ENCODE results near the gene PCDHGA11. TPM values are rescaled to one million over a fixed set of nuclear protein-coding genes. Genes with fewer than 3 reads are reported as not detected.
"Not testable (repeated sequence)": the region's sequence is repeated elsewhere in the genome, so short reads cannot be mapped to it uniquely, and the experiment has no call there.

PCDHGA11 gene
- total and polyA plus RNA-seq, 10 of the 15 experiments (the other 5 are each of a cell fraction or from before 2014, with no cell fraction given) = 0.21 to 3.4 (median 2.2) TPM

DNA sequence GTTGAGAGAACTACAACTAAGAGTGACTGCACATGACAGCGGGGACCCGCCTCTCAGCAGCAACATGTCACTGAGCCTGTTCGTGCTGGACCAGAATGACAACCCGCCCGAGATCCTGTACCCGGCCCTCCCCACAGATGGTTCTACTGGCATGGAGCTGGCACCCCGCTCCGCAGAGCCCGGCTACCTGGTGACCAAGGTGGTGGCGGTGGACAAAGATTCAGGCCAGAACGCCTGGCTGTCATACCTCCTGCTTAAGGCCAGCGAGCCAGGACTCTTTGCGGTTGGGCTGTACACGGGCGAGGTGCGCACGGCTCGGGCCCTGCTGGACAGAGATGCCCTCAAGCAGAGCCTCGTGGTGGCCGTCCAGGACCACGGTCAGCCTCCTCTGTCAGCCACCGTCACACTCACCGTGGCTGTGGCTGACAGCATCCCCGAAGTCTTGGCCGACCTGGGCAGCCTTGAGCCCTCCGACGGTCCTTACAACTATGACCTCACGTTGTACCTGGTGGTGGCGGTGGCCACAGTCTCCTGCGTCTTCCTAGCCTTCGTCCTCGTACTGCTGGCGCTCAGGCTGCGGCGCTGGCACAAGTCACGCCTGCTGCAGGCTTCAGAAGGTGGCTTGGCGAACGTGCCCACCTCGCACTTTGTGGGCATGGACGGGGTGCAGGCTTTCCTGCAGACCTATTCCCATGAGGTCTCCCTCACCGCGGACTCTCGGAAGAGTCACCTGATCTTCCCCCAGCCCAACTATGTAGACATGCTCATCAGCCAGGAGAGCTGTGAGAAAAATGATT is 36.2 kb upstream of the PCDHGA11 start (continued):
- TF ChIP-seq SUPT20H (IDR thresholded peaks at IDR 0.05; ENCODE audit: borderline replicate concordance, control insufficient read depth, low read depth, low read length) = no peak
- TF ChIP-seq, protein P1, sequence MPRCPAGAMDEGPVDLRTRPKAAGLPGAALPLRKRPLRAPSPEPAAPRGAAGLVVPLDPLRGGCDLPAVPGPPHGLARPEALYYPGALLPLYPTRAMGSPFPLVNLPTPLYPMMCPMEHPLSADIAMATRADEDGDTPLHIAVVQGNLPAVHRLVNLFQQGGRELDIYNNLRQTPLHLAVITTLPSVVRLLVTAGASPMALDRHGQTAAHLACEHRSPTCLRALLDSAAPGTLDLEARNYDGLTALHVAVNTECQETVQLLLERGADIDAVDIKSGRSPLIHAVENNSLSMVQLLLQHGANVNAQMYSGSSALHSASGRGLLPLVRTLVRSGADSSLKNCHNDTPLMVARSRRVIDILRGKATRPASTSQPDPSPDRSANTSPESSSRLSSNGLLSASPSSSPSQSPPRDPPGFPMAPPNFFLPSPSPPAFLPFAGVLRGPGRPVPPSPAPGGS (IDR thresholded peaks at IDR 0.05; ENCODE audit: borderline replicate concordance, insufficient read depth, low read depth, low read length, poor library complexity, severe bottlenecking) = no peak
- no peak for TF ChIP-seq SMAD5 (IDR thresholded peaks at IDR 0.05; ENCODE audit: low read depth)
- TF ChIP-seq, protein P2, sequence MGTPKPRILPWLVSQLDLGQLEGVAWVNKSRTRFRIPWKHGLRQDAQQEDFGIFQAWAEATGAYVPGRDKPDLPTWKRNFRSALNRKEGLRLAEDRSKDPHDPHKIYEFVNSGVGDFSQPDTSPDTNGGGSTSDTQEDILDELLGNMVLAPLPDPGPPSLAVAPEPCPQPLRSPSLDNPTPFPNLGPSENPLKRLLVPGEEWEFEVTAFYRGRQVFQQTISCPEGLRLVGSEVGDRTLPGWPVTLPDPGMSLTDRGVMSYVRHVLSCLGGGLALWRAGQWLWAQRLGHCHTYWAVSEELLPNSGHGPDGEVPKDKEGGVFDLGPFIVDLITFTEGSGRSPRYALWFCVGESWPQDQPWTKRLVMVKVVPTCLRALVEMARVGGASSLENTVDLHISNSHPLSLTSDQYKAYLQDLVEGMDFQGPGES (IDR thresholded peaks at IDR 0.05) = no peak

DNA sequence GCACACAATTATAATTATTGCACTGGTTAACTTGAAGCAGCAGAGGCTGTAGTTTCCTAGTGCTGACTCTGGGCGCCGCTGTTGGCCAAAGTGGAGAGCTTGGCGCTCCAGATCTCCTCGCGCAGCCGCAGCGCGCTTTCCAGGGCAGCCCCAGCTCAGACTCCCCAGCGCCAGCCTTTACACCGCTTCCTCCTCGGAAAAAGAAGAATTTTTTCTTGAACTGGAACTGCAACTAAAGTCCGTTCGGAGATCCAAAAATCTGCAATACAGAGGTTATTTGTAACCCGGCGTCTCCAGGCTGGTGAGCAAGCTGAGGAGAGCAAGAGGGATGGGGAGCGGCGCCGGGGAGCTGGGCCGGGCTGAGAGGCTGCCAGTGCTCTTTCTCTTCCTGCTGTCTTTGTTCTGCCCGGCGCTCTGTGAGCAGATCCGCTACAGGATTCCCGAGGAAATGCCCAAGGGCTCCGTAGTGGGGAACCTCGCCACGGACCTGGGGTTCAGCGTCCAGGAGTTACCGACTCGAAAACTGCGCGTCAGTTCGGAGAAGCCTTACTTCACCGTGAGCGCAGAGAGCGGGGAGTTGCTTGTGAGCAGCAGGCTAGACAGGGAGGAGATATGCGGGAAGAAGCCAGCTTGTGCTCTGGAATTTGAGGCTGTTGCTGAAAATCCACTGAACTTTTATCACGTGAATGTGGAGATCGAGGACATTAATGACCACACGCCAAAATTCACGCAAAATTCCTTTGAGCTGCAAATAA is 33.1 kb upstream of the PCDHGA11 start, which contains the start of gene PCDHGB4:
Gene PCDHGB4, plus strand, starts transcription at position 142 of the 755 bp plus-strand sequence. Its CDS starts 187 bp downstream, at position 329.
- H3K4me1 ChIP-seq (ENCODE audit: control insufficient read depth, insufficient read depth, low read length); H3K27ac ChIP-seq (ENCODE audit: control insufficient read depth, insufficient read depth); H3K9ac ChIP-seq (ENCODE audit: control insufficient read depth, insufficient read depth, low read length); H3K36me3 ChIP-seq (ENCODE audit: control insufficient read depth in 2 of 2, insufficient read depth in 2 of 2, low read length in 1 of 2); H3K9me3 ChIP-seq (replicated peaks; ENCODE audit: control insufficient read depth, insufficient read depth, low read length); H4K20me1 ChIP-seq (ENCODE audit: control insufficient read depth, insufficient read depth); H3K27me3 ChIP-seq (replicated peaks in 1 of 2; ENCODE audit: control insufficient read depth in 2 of 2, insufficient read depth in 2 of 2, low read length in 1 of 2); POLR2A ChIA-PET; intact Hi-C loops (cut with micrococcal nuclease; ENCODE audit: unreplicated experiment); RAD21 ChIA-PET (ENCODE audit: unreplicated experiment); H2AFZ ChIP-seq (ENCODE audit: control insufficient read depth, low read depth, low read length); H3K79me2 ChIP-seq (ENCODE audit: control insufficient read depth, insufficient read depth, low read length); H3K4me3 ChIP-seq; DNase-seq (ENCODE audit: low read depth, low spot score); BruUV-seq (replicated peaks); in situ Hi-C loops (cut with MboI); H3K4me2 ChIP-seq (ENCODE audit: control insufficient read depth, insufficient read depth): not testable (repeated sequence)
- TF ChIP-seq, protein P3, sequence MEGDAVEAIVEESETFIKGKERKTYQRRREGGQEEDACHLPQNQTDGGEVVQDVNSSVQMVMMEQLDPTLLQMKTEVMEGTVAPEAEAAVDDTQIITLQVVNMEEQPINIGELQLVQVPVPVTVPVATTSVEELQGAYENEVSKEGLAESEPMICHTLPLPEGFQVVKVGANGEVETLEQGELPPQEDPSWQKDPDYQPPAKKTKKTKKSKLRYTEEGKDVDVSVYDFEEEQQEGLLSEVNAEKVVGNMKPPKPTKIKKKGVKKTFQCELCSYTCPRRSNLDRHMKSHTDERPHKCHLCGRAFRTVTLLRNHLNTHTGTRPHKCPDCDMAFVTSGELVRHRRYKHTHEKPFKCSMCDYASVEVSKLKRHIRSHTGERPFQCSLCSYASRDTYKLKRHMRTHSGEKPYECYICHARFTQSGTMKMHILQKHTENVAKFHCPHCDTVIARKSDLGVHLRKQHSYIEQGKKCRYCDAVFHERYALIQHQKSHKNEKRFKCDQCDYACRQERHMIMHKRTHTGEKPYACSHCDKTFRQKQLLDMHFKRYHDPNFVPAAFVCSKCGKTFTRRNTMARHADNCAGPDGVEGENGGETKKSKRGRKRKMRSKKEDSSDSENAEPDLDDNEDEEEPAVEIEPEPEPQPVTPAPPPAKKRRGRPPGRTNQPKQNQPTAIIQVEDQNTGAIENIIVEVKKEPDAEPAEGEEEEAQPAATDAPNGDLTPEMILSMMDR (IDR thresholded peaks at IDR 0.05 in 2 of 3, conservative IDR thresholded peaks at IDR 0.05 in 1 of 3; ENCODE audit: control insufficient read depth in 2 of 3, extremely low read depth in 1 of 3, insufficient read depth in 1 of 3, low read depth in 3 of 3, low read length in 3 of 3) = peak; percentile 35 to 40 (median 39); a peak in 5 of 6 replicates
- 2% methylated on average over 18 of the region's 40 CpGs for WGBS (ENCODE audit: insufficient coverage, insufficient replicate concordance, low lambda C conversion rate, missing lambda C conversion rate)
- FAIRE-seq (peak; percentile 23), ATAC-seq (peak; percentile 77)
- ChIA-PET CTCF (interaction anchor here (1.2 to 1.7 kb wide), 3 partner anchors 13 to 176 kb away, joined by 3 to 6 read pairs (median 4); partner anchors contain the start of gene PCDHGA10), SMC1A (ENCODE audit: uncharacterized antibody, unreplicated experiment) (interaction anchor here (1.4 kb wide), 1 partner anchor 176 kb away, joined by 6 read pairs; no protein-coding TSS in a partner anchor)
